Skeletal muscle satellite cell (primary cell): ENCODE measurements around the gene AP4B1.

Experiments
- H3K27me3 ChIP-seq: 2 replicates; pipeline ENCODE4 v1.7.0; 2013; ENCODE audit warnings: low read length; ENCODE audit not compliant: control insufficient read depth, insufficient read depth
- H3K36me3 ChIP-seq: 2 replicates; pipeline ENCODE4 v1.7.0; 2013; ENCODE audit warnings: mild to moderate bottlenecking, control low read depth, low read length; ENCODE audit not compliant: insufficient read depth
- H3K4me1 ChIP-seq: 2 replicates; pipeline ENCODE4 v1.7.0; 2013; ENCODE audit warnings: low read length; ENCODE audit not compliant: control insufficient read depth, insufficient read depth
- H3K4me2 ChIP-seq: 2 replicates; pipeline ENCODE4 v1.7.0; 2013; ENCODE audit warnings: mild to moderate bottlenecking, low read length
- H3K4me3 ChIP-seq: 2 replicates; pipeline ENCODE4 v1.7.0; 2013; ENCODE audit warnings: low read length
- H3K9ac ChIP-seq: 2 replicates; pipeline ENCODE4 v1.7.0; 2013; ENCODE audit warnings: mild to moderate bottlenecking, low read depth, low read length, moderate library complexity
- H3K9me3 ChIP-seq: replicated peaks from 2 replicates; pipeline ENCODE4 v1.7.0; 2013; ENCODE audit warnings: mild to moderate bottlenecking, control low read depth, low read length

AP4B1 gene

GRCh38 chr1:113941245-113941559 is 36.6 kb upstream of the AP4B1 start:
- Histone ChIP-seq H3K9me3 (no peaks in the 10 kb centered on the region), H3K36me3 (peaks cover 31% of the 10 kb centered on the region), H3K4me2 (no peak overlapping the region), H3K27me3 (no peaks in the 10 kb centered on the region), H3K9ac (no peak overlapping the region), H3K4me1 (peaks cover 10% of the 10 kb centered on the region), H3K4me3 (no peak overlapping the region)

- Histone ChIP-seq H3K9me3 (no peaks in the 10 kb centered on the region), H3K36me3 (peaks cover 31% of the 10 kb centered on the region), H3K27me3 (no peaks in the 10 kb centered on the region), H3K9ac (no peak overlapping the region), H3K4me1 (peaks cover 15% of the 10 kb centered on the region), H3K4me3 (no peak overlapping the region), H3K4me2 (no peak overlapping the region)
These were observed 36.0 kb upstream of the AP4B1 start for GRCh38 chr1:113940365-113941244.

GRCh38 chr1:113938192-113938591 is 33.6 kb upstream of the AP4B1 start:
- Histone ChIP-seq H3K36me3 (peaks cover 19% of the 10 kb centered on the region), H3K4me2 (no peak overlapping the region), H3K4me1 (peaks cover 15% of the 10 kb centered on the region), H3K4me3 (no peak overlapping the region), H3K27me3 (no peaks in the 10 kb centered on the region), H3K9me3 (no peaks in the 10 kb centered on the region), H3K9ac (no peak overlapping the region)

- H3K4me3 ChIP-seq = no peak overlapping the region
- no peaks in the 10 kb centered on the region for H3K9me3 ChIP-seq
- H3K9ac ChIP-seq = no peak overlapping the region
- H3K27me3 ChIP-seq = no peaks in the 10 kb centered on the region
- peaks cover 17% of the 10 kb centered on the region for H3K4me1 ChIP-seq
- H3K36me3 ChIP-seq = peaks cover 13% of the 10 kb centered on the region
- H3K4me2 ChIP-seq = no peak overlapping the region
These were observed 32.5 kb upstream of the AP4B1 start for GRCh38 chr1:113937146-113937545.

- Histone ChIP-seq H3K4me1 (peaks cover 29% of the 10 kb centered on the region), H3K27me3 (no peaks in the 10 kb centered on the region), H3K4me2 (no peak overlapping the region), H3K4me3 (no peak overlapping the region), H3K36me3 (peaks cover 8% of the 10 kb centered on the region), H3K9me3 (no peaks in the 10 kb centered on the region), H3K9ac (no peak overlapping the region)
These were observed 31.4 kb upstream of the AP4B1 start for GRCh38 chr1:113935970-113936369.

GRCh38 chr1:113935176-113935575 is 30.6 kb upstream of the AP4B1 start:
- H3K9ac ChIP-seq = no peak overlapping the region
- peaks cover under 1% of the 10 kb centered on the region for H3K36me3 ChIP-seq
- no peaks in the 10 kb centered on the region for H3K9me3 ChIP-seq
- no peak overlapping the region for H3K4me3 ChIP-seq
- no peaks in the 10 kb centered on the region for H3K27me3 ChIP-seq
- no peak overlapping the region for H3K4me2 ChIP-seq
- peaks cover 33% of the 10 kb centered on the region for H3K4me1 ChIP-seq

- H3K4me2 ChIP-seq = no peak overlapping the region
- no peak overlapping the region for H3K4me3 ChIP-seq
- H3K36me3 ChIP-seq = no peaks in the 10 kb centered on the region
- peaks cover 33% of the 10 kb centered on the region for H3K4me1 ChIP-seq
- H3K9ac ChIP-seq = no peak overlapping the region
- no peaks in the 10 kb centered on the region for H3K27me3 ChIP-seq
- no peaks in the 10 kb centered on the region for H3K9me3 ChIP-seq
These were observed 30.0 kb upstream of the AP4B1 start for GRCh38 chr1:113934511-113935055.

DNA sequence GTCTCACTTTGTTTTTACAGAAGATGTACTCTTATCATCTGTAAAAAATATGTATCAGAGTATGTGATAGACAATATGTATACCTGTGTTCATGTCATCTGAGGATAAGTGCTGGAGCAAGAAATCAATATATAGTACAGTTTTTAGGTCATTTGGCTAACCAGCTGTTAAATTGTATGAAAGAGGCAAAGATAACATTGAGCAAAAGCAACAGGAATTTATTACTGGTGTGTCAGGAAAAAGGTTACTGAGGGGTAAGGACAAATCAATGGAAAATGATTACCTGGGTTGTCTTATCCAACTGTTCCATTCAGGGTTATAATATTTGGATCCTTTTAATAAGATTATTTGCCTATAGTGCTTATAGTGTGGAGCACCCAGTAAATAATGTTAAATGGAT is 29.4 kb upstream of the AP4B1 start:
- Histone ChIP-seq H3K9ac (no peak overlapping the region), H3K9me3 (no peaks in the 10 kb centered on the region), H3K27me3 (no peaks in the 10 kb centered on the region), H3K36me3 (no peaks in the 10 kb centered on the region), H3K4me1 (peaks cover 33% of the 10 kb centered on the region), H3K4me3 (no peak overlapping the region), H3K4me2 (no peak overlapping the region)

GRCh38 chr1:113931451-113931851 is 26.9 kb upstream of the AP4B1 start:
- Histone ChIP-seq H3K4me2 (peak overlapping the region; percentile 95), H3K36me3 (no peaks in the 10 kb centered on the region), H3K4me3 (peak overlapping the region; percentile 85), H3K9ac (peak overlapping the region; percentile 99), H3K9me3 (no peaks in the 10 kb centered on the region), H3K4me1 (peaks cover 32% of the 10 kb centered on the region), H3K27me3 (no peaks in the 10 kb centered on the region)

DNA sequence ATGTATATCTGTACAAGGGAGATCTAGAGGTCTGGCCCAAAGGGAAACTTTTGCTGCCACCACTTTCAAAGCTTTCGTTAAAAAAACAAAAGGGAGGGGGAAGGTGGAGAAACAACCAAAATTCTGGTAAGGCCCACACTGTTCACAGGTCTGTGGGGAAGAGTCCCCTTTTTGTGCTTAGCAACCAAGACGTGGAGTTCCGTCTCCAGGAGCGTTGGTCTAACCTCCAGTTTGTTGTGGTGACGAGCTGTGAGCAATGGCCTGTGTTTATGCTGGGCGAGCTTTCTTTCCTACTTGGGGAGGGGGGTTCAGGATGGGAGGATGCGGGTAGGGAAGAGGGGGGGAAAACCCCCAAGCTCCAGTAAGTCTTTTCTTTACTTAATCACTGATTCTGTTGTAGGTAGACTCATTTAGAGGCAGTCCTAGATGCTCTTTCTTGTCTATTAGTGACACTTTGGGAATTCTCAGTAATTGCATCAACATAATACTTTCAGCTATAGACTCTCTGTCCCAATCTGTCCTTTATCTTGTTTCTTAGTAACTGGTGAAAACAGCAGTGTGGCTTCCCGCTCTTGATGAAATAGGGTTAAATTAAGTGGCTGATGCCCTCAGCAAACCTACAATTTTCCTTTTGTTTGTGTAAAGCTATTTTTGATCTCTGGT is 26.0 kb upstream of the AP4B1 start:
- Histone ChIP-seq H3K4me2 (peak overlapping the region; percentile 95), H3K27me3 (no peaks in the 10 kb centered on the region), H3K4me1 (peaks cover 27% of the 10 kb centered on the region), H3K36me3 (no peaks in the 10 kb centered on the region), H3K4me3 (peak overlapping the region; percentile 85), H3K9ac (peak overlapping the region; percentile 99), H3K9me3 (no peaks in the 10 kb centered on the region)

- no peaks in the 10 kb centered on the region for H3K9me3 ChIP-seq
- no peaks in the 10 kb centered on the region for H3K27me3 ChIP-seq
- peak overlapping the region; percentile 95 for H3K4me2 ChIP-seq
- H3K4me3 ChIP-seq = peak overlapping the region; percentile 85
- H3K36me3 ChIP-seq = no peaks in the 10 kb centered on the region
- H3K9ac ChIP-seq = peak overlapping the region; percentile 99
- peaks cover 27% of the 10 kb centered on the region for H3K4me1 ChIP-seq
These were observed 25.3 kb upstream of the AP4B1 start for GRCh38 chr1:113929750-113930498.
